ENCODE measurements around the gene SARS1.
"Not testable (repeated sequence)": the region's sequence is repeated elsewhere in the genome, so short reads cannot be mapped to it uniquely, and the experiment has no call there.

The SARS1 gene

DNA sequence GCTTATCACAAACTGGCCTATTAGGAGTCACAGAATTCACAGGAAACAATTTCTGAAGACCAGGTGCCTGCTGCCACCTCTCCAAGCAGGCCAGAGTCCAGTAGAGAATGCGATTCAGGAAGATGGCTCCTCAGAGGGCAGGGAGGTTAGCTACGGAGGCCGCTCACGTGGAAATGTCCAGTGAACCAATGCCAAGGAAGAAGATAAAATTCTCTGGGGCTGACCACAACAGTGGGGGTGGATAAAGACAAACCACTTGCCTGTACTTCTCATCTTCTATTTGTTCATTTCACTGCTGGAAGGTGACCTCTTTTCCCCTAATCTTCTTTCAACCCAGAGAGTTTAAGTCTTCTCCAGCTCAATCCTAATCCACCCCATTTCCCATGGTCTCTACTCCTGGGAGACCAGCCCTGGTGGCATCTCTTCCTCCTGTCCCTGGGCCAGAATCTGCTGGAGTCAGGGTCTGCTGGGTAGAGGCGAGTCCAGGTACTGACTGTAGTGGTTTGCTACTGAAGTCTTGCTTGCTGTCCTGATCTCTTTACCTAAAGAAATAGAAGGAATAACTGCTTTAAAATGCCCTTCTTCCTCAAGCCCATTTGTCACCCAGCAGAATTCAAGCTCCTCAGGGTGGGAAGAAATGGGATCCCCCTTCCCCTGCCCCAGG lies 66.0 kb downstream of the SARS1 start:
- DNase-seq, result no peak

DNA sequence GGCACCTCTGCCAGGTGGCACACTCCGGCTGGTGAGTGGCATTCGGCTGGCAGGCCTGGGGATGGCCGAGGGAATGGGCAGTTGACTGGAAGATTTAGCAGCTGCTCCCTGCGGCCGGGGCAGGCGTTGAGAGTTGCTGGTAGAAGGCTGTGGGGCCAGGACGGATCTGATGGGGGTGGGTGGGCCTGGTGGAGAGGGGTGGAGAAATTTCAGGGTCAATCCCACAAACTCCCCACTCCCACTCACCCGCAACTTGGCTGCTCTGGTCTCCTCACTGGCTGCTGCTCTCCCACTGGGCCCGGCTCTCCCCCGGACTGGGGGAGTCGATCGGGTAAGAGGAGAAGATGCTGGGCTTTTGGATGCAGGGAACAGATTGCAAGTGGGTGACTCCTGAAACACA lies 67.1 kb downstream of the SARS1 start:
- no peak for DNase-seq

DNA sequence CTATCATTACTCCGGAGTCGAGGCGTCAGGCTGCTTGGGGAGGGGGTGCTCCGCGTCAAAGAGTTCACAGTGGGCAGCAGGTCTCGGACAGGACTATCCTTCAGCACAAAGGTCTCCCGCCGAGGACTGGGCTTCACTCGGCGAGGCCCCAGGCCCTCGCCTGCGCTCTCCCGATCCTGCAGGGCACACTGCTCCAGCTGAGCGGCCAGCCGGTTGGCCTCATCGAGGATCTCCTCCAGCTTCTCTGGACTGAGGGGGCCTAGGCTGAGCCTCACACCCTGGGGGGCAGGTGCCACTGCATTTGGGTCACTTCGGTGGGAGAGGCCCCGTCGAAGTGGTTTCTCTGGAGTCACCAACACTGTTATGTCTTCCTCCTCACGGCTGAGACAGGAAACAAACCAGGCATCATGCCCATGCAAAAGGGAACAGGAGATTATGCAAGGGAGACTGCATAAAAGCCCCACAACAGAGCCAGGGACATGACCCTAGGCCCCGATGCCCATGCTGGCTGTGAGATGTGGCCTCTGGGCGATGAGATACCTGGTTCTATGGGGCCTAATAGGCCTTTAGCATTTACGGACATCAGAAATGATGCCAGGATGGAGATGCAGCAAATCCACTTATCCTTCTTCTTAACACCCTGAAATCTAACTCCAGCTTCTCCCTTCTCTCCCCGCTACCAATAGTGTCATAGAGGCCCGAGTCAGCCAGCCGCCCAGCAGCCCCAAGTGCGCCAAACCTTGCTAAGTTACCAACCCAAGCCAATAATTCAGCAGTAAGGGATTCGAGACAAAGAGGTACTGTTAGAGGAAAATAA lies 68.2 kb downstream of the SARS1 start:
- no peak for DNase-seq

GRCh38 chr1:109282497-109282951 lies 68.8 kb downstream of the SARS1 start:
- DNase-seq, result no peak

DNA sequence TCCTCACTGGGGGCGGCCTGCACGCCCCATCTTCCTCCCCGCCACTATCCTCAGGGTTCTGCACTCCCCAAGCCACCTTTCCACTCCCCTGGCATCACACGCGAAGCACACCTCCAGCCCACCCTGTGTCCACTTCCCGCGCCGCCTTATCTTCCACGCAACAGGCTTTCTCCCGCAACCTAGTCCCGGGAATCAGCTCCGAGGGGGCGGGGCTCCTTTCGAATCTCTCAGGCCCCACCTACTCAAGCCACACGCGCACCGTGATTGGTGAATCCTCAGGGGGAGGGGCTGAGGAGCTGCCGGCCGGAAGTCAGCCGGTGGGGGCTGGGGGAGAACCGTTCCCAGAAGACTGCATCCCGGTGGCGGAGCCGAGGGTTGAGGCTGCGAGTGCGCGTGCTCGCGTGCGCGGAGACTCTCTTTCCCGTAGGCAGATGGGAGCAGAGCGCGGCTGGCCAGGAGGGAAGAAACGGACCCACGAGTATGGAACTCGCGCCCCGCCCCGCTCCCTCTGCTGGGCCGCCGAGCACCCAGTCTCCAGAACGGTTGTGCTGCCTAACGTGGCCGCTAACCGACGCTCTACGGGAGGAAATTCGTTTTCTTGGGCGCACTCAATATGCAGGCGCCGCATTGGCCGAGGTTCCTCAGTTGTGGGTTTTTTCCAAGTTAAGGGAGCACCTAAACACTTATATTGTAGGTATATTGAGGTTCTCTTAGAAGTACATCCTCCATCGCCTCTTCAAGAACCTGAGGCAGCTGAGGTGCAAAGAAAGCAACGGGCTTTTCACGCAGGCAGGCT lies 69.4 kb downstream of the SARS1 start, which contains the start of gene PSRC1:
Gene PSRC1, minus strand, starts transcription at position 194 of the 796 bp plus-strand sequence.
- DNase-seq, result peak; percentile 89

GRCh38 chr1:109283748-109284600 lies 70.3 kb downstream of the SARS1 start:
- no peak for DNase-seq

DNA sequence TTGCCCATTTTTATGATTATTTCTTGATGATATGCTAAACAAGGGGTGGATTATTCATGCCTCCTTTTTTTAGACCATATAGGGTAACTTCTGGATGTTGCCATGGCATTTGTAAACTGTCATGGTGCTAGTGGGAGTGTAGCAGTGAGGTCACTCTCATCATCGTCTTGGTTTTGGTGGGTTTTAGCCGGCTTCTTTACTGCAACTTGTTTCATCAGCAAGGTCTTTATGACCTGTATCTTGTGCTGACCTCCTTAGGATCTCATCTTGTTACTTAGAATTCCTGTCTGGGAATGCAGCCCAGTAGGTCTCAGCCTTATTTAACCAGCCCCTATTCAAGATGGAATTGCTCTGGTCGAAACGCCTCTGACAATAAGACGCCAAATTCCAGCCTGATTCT lies 73.0 kb downstream of the SARS1 start:
- not testable (repeated sequence) for DNase-seq

Data from DMS79 (cell line).